ENCODE measurements around the gene MED6.

MED6 gene

GRCh38 chr14:70563869-70564268 is 36.6 kb downstream of the MED6 start:
- Mint-ChIP-seq H3K27ac (no peak overlapping the region), H3K9me3 (peaks cover 26% of the 10 kb centered on the region), H3K4me1 (ENCODE audit: low read depth) (no peaks in the 10 kb centered on the region), H3K36me3 (ENCODE audit: low read depth) (peaks cover 71% of the 10 kb centered on the region), H3K27me3 (no peaks in the 10 kb centered on the region), H3K4me3 (no peak overlapping the region)

GRCh38 chr14:70563417-70563816 is 37.0 kb downstream of the MED6 start:
- H3K36me3 Mint-ChIP-seq (ENCODE audit: low read depth) = peaks cover 67% of the 10 kb centered on the region
- no peaks in the 10 kb centered on the region for H3K27me3 Mint-ChIP-seq
- H3K9me3 Mint-ChIP-seq = peaks cover 26% of the 10 kb centered on the region
- no peak overlapping the region for H3K27ac Mint-ChIP-seq
- H3K4me3 Mint-ChIP-seq = no peak overlapping the region
- no peaks in the 10 kb centered on the region for H3K4me1 Mint-ChIP-seq (ENCODE audit: low read depth)

- peaks cover 30% of the 10 kb centered on the region for H3K36me3 Mint-ChIP-seq (ENCODE audit: low read depth)
- H3K27ac Mint-ChIP-seq = no peak overlapping the region
- H3K9me3 Mint-ChIP-seq = peaks cover 19% of the 10 kb centered on the region
- H3K27me3 Mint-ChIP-seq = no peaks in the 10 kb centered on the region
- H3K4me1 Mint-ChIP-seq (ENCODE audit: low read depth) = no peaks in the 10 kb centered on the region
- H3K4me3 Mint-ChIP-seq = no peak overlapping the region
These were observed 42.1 kb downstream of the MED6 start for GRCh38 chr14:70558356-70558755.

GRCh38 chr14:70555890-70556289 is 44.6 kb downstream of the MED6 start:
- Mint-ChIP-seq H3K36me3 (ENCODE audit: low read depth) (peaks cover 10% of the 10 kb centered on the region), H3K4me3 (peak overlapping the region; percentile 30), H3K27ac (no peak overlapping the region)

GRCh38 chr14:70538087-70538486 is 62.4 kb downstream of the MED6 start:
- H3K27ac Mint-ChIP-seq = no peak overlapping the region
- no peaks in the 10 kb centered on the region for H3K27me3 Mint-ChIP-seq
- peaks cover 3% of the 10 kb centered on the region for H3K9me3 Mint-ChIP-seq
- peaks cover 8% of the 10 kb centered on the region for H3K36me3 Mint-ChIP-seq (ENCODE audit: low read depth)
- no peak overlapping the region for H3K4me3 Mint-ChIP-seq
- H3K4me1 Mint-ChIP-seq (ENCODE audit: low read depth) = peaks cover 3% of the 10 kb centered on the region

More at GRCh38 chr14:70555890-70556289, 44.6 kb downstream of the MED6 start:
- Mint-ChIP-seq H3K27me3 (no peaks in the 10 kb centered on the region), H3K4me1 (ENCODE audit: low read depth) (no peaks in the 10 kb centered on the region), H3K9me3 (peaks cover 4% of the 10 kb centered on the region)

GRCh38 chr14:70536830-70537229 is 63.6 kb downstream of the MED6 start:
- Mint-ChIP-seq H3K4me3 (no peak overlapping the region), H3K9me3 (peaks cover 7% of the 10 kb centered on the region), H3K27ac (no peak overlapping the region), H3K27me3 (no peaks in the 10 kb centered on the region), H3K4me1 (ENCODE audit: low read depth) (peaks cover 3% of the 10 kb centered on the region), H3K36me3 (ENCODE audit: low read depth) (peaks cover 16% of the 10 kb centered on the region)

GRCh38 chr14:70534904-70535303 is 65.6 kb downstream of the MED6 start, which contains the start of gene ADAM20:
ADAM20 (minus strand) TSS chr14:70535004; CDS start chr14:70524757, 10,247 bp downstream.
- no peak within 1 kb of the TSS for H3K4me3 Mint-ChIP-seq
- H3K27me3 Mint-ChIP-seq = no peaks in the 10 kb centered on the region
- peaks cover 7% of the 10 kb centered on the region for H3K9me3 Mint-ChIP-seq
- H3K27ac Mint-ChIP-seq = no peak within 1 kb of the TSS
- peaks cover 3% of the 10 kb centered on the region for H3K4me1 Mint-ChIP-seq (ENCODE audit: low read depth)
- peaks cover 16% of the 10 kb centered on the region for H3K36me3 Mint-ChIP-seq (ENCODE audit: low read depth)
